Endothelial cell of umbilical vein (primary cell): ENCODE measurements around the gene NR2C1.

ENCODE experiments used
- EZH2 ChIP-seq: IDR thresholded peaks from 2 replicates; pipeline ENCODE4 v1.6.1; 2012; ENCODE audit warnings: borderline replicate concordance, low read depth, mild to moderate bottlenecking, moderate library complexity, low read length, inconsistent platforms; ENCODE audit not compliant: severe bottlenecking
- FOS ChIP-seq: IDR thresholded peaks from 2 replicates; pipeline ENCODE4 v1.6.1; 2011; ENCODE audit warnings: mild to moderate bottlenecking, low read length, moderate library complexity, borderline replicate concordance; ENCODE audit not compliant: insufficient read depth
- GATA2 ChIP-seq: IDR thresholded peaks from 2 replicates; pipeline ENCODE4 v1.7.0; 2011; ENCODE audit warnings: low read depth, mild to moderate bottlenecking, moderate library complexity, mixed read lengths, low read length; ENCODE audit not compliant: insufficient read length, insufficient read depth
- MYC ChIP-seq: IDR thresholded peaks from one replicate; pipeline ENCODE4 v1.6.1; 2011; ENCODE audit warnings: mild to moderate bottlenecking, low read depth, low read length
- POLR2A ChIP-seq: IDR thresholded peaks from 2 replicates; pipeline ENCODE4 v1.6.1; 2012; ENCODE audit warnings: low read depth, mild to moderate bottlenecking, control low read depth, low read length
- POLR2AphosphoS5 ChIP-seq: IDR thresholded peaks from 2 replicates; pipeline ENCODE4 v1.6.1; 2012; ENCODE audit warnings: low read depth, mild to moderate bottlenecking, control low read depth, low read length, moderate library complexity; ENCODE audit not compliant: insufficient read depth
- TF ChIP-seq, protein P1 (sequence below), 2 donors: IDR thresholded peaks; 1 replicate in 1 of 2; 2 replicates in 1 of 2; pipeline ENCODE4 v1.5.1; 2011; ENCODE audit warnings: low read length in 2 of 2, mild to moderate bottlenecking in 2 of 2, moderate library complexity in 2 of 2, control low read depth in 1 of 2, inconsistent platforms in 1 of 2, low read depth in 1 of 2; ENCODE audit not compliant: insufficient read depth in 1 of 2; ENCODE audit errors: extremely low read depth in 1 of 2
- TF ChIP-seq, protein P2 (sequence below): IDR thresholded peaks from 2 replicates; pipeline ENCODE4 v1.6.1; 2011; ENCODE audit not compliant: insufficient read depth, insufficient read length

- no peak for TF ChIP-seq FOS
- TF ChIP-seq, protein P1, sequence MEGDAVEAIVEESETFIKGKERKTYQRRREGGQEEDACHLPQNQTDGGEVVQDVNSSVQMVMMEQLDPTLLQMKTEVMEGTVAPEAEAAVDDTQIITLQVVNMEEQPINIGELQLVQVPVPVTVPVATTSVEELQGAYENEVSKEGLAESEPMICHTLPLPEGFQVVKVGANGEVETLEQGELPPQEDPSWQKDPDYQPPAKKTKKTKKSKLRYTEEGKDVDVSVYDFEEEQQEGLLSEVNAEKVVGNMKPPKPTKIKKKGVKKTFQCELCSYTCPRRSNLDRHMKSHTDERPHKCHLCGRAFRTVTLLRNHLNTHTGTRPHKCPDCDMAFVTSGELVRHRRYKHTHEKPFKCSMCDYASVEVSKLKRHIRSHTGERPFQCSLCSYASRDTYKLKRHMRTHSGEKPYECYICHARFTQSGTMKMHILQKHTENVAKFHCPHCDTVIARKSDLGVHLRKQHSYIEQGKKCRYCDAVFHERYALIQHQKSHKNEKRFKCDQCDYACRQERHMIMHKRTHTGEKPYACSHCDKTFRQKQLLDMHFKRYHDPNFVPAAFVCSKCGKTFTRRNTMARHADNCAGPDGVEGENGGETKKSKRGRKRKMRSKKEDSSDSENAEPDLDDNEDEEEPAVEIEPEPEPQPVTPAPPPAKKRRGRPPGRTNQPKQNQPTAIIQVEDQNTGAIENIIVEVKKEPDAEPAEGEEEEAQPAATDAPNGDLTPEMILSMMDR (IDR thresholded peaks at IDR 0.05; ENCODE audit: extremely low read depth in 1 of 2, insufficient read depth in 1 of 2, low read depth in 1 of 2, low read length in 2 of 2) = no peak
- TF ChIP-seq, protein P2, sequence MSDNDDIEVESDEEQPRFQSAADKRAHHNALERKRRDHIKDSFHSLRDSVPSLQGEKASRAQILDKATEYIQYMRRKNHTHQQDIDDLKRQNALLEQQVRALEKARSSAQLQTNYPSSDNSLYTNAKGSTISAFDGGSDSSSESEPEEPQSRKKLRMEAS = peak; percentile 61
- no peak for TF ChIP-seq EZH2
- no peak for TF ChIP-seq POLR2A
- peak; percentile 32 for TF ChIP-seq POLR2AphosphoS5
- no peak for TF ChIP-seq MYC
- peak; percentile 62 for TF ChIP-seq GATA2
These were observed 10.5 kb upstream of the NR2C1 start for GRCh38 chr12:95083938-95084337.
